Activated naive CD4-positive, alpha-beta T cell treated with anti-CD3 and anti-CD28 coated beads, Interleukin-2, amount 50 U/mL, for 16 hours (primary cell): ENCODE data around the gene SPRYD4.
"Not testable (repeated sequence)": the region's sequence is repeated elsewhere in the genome, so short reads cannot be mapped to it uniquely, and the experiment has no call there.

Experiments used
- DNase-seq: peaks from one replicate; pipeline ENCODE4 v3.0.0-alpha.2; 2020

The SPRYD4 gene

GRCh38 chr12:56468216-56469006 is at the start of gene SPRYD4:
Gene SPRYD4 (plus strand): TSS chr12:56468578. CDS start chr12:56468592, 14 bp downstream.
- peak; percentile 93 for DNase-seq

- no peak for DNase-seq
These were observed 48.0 kb upstream of the SPRYD4 start for GRCh38 chr12:56420411-56420810.

GRCh38 chr12:56425193-56425592 is 43.2 kb upstream of the SPRYD4 start:
- DNase-seq = no peak

- no peak for DNase-seq
These were observed 42.4 kb upstream of the SPRYD4 start for GRCh38 chr12:56425940-56426438.

- DNase-seq = no peak
These were observed 37.1 kb upstream of the SPRYD4 start for GRCh38 chr12:56431288-56431687.

GRCh38 chr12:56431850-56432249 is 36.5 kb upstream of the SPRYD4 start:
- no peak for DNase-seq

GRCh38 chr12:56434828-56435227 is 33.5 kb upstream of the SPRYD4 start:
- no peak for DNase-seq

- no peak for DNase-seq
These were observed 30.8 kb upstream of the SPRYD4 start for GRCh38 chr12:56437430-56438176.

GRCh38 chr12:56443208-56443607 is 25.2 kb upstream of the SPRYD4 start:
- not testable (repeated sequence) for DNase-seq

GRCh38 chr12:56448860-56449621 is 19.3 kb upstream of the SPRYD4 start, which contains the start of gene TIMELESS:
Gene TIMELESS (minus strand): TSS chr12:56449426. CDS start chr12:56434170, 15,256 bp downstream.
- DNase-seq = peak; percentile 85

- no peak for DNase-seq
These were observed 18.8 kb upstream of the SPRYD4 start for GRCh38 chr12:56449622-56449984.

GRCh38 chr12:56450241-56450640 is 18.1 kb upstream of the SPRYD4 start:
- DNase-seq = no peak

- no peak for DNase-seq
These were observed 17.2 kb upstream of the SPRYD4 start for GRCh38 chr12:56451147-56451546.

GRCh38 chr12:56454557-56454956 is 13.8 kb upstream of the SPRYD4 start, which contains the start of gene MIP:
Gene MIP (minus strand): TSS chr12:56454657. CDS start chr12:56454613, 44 bp downstream.
- DNase-seq = no peak

GRCh38 chr12:56457817-56458216 is 10.6 kb upstream of the SPRYD4 start:
- no peak for DNase-seq

GRCh38 chr12:56461235-56462159 is 6.9 kb upstream of the SPRYD4 start:
- DNase-seq = no peak

- DNase-seq = no peak
These were observed 5.8 kb upstream of the SPRYD4 start for GRCh38 chr12:56462565-56462964.

- DNase-seq = no peak
These were observed 891 bp downstream of the SPRYD4 start for GRCh38 chr12:56469007-56469930.

GRCh38 chr12:56474389-56474788 is 6.0 kb downstream of the SPRYD4 start:
- no peak for DNase-seq

- DNase-seq = no peak
These were observed 7.8 kb downstream of the SPRYD4 start for GRCh38 chr12:56476143-56476542.

- DNase-seq = no peak
These were observed 8.6 kb downstream of the SPRYD4 start for GRCh38 chr12:56476972-56477432.
